Measurements from ENCODE around the gene RABGAP1L. TPM values are rescaled to one million over a fixed set of nuclear protein-coding genes. Genes with fewer than 3 reads are reported as not detected.

RABGAP1L gene
- polyA plus RNA-seq, 1 donor (not counting 4 experiments of a cell fraction or from before 2014, with no cell fraction given), result 24.2 TPM

DNA sequence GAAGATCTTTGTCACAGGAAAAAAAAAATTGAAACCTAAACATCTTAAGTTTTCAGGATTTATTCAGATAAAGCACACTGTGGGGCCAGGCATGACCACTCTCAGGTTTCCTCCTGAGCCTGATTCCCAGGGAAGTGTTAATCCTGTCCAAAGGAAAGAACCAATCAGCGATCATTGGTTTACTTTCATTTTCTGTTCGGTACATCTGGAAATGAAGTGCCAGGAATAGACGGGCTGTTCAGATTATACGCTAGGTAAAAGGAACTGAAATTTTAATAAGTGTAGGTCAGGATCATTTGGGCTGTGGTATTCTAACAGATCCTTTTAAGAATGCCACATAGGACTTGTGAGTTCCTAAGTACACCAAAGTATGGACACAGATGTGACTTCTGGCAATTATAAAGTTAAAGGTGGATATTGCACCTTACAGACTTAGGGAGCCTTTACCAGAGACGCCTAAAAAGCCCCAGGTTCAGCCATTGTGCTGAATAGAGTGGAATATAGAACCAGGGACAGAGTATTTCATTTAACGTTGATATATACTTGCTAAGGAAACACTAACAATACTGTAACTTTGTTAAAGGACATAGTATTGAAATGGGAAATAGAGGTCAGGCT is 831.2 kb downstream of the RABGAP1L start:
- H3K4me2 ChIP-seq (ENCODE audit: control insufficient read depth, extremely low read depth, insufficient read depth, low read depth, low read length), result peak overlapping the region; percentile 72
- FAIRE-seq, result peak; percentile 55

DNA sequence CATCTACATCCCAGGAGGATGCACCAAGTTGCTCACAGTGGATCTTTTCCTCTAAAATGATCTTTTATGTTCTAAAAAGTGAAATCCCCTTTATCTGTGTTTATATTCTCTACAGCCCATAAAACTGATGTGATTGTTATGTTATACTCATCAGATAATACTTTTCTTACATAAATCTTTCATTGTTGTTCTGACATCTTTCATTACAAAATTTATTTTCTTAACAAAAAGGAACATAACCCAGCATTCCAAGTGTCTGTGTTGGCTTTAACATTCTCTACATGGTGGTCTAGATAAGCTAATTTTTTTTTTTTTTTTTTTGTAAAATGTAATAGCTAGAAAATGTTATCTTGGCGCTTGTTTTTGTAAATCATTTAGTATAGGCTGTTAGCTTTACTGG is 832.2 kb downstream of the RABGAP1L start:
- Histone ChIP-seq H2AFZ (ENCODE audit: control insufficient read depth, low read length) (no peak overlapping the region), H3K4me1 (ENCODE audit: control insufficient read depth, extremely low read depth, insufficient read depth, low read length) (peaks cover 9% of the 10 kb centered on the region), H3K9ac (ENCODE audit: control insufficient read depth, extremely low read depth, insufficient read depth, low read length) (no peak overlapping the region), H4K20me1 (ENCODE audit: control insufficient read depth, extremely low read depth, insufficient read depth, low read length) (no peaks in the 10 kb centered on the region), H3K4me3 (ENCODE audit: control insufficient read depth in 2 of 3, extremely low read depth in 1 of 3, insufficient read depth in 2 of 3, low read depth in 1 of 3, low read length in 3 of 3) (no peak overlapping the region), H3K4me2 (ENCODE audit: control insufficient read depth, extremely low read depth, insufficient read depth, low read depth, low read length) (no peak overlapping the region), H3K79me2 (ENCODE audit: control insufficient read depth, insufficient read depth, low read length) (no peaks in the 10 kb centered on the region), H3K36me3 (ENCODE audit: control insufficient read depth in 2 of 2, extremely low read depth in 1 of 2, insufficient read depth in 2 of 2, low read length in 2 of 2) (no peaks in the 10 kb centered on the region), H3K9me3 (ENCODE audit: control insufficient read depth, low read depth, low read length) (no peaks in the 10 kb centered on the region), H3K9me1 (ENCODE audit: control insufficient read depth, extremely low read depth, insufficient read depth, low read length) (peaks cover 3% of the 10 kb centered on the region), H3K27ac (ENCODE audit: control insufficient read depth, insufficient read depth, low read length) (no peak overlapping the region), H3K27me3 (ENCODE audit: control insufficient read depth, extremely low read depth, insufficient read depth, low read length) (no peaks in the 10 kb centered on the region)
- no peak for TF ChIP-seq EZH2 (IDR thresholded peaks at IDR 0.05; ENCODE audit: low read length)
- TF ChIP-seq, protein P1, sequence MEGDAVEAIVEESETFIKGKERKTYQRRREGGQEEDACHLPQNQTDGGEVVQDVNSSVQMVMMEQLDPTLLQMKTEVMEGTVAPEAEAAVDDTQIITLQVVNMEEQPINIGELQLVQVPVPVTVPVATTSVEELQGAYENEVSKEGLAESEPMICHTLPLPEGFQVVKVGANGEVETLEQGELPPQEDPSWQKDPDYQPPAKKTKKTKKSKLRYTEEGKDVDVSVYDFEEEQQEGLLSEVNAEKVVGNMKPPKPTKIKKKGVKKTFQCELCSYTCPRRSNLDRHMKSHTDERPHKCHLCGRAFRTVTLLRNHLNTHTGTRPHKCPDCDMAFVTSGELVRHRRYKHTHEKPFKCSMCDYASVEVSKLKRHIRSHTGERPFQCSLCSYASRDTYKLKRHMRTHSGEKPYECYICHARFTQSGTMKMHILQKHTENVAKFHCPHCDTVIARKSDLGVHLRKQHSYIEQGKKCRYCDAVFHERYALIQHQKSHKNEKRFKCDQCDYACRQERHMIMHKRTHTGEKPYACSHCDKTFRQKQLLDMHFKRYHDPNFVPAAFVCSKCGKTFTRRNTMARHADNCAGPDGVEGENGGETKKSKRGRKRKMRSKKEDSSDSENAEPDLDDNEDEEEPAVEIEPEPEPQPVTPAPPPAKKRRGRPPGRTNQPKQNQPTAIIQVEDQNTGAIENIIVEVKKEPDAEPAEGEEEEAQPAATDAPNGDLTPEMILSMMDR (optimal IDR thresholded peaks at IDR 0.05 in 1 of 3, IDR thresholded peaks at IDR 0.05 in 1 of 3, conservative IDR thresholded peaks at IDR 0.05 in 1 of 3; ENCODE audit: extremely low read depth in 1 of 3, insufficient read depth in 2 of 3, low read length in 3 of 3), result no peak
- DNase-seq (ENCODE audit: low read depth, low spot score), result no peak
- no peak for FAIRE-seq
- dilution Hi-C loops (cut with MboI; ENCODE audit: extremely low pct_ligation_motif_present, low sequenced_read_pairs), result no loop called here

More for the DNA sequence above, 831.2 kb downstream of the RABGAP1L start:
- Histone ChIP-seq H4K20me1 (ENCODE audit: control insufficient read depth, extremely low read depth, insufficient read depth, low read length) (no peaks in the 10 kb centered on the region), H3K9me3 (ENCODE audit: control insufficient read depth, low read depth, low read length) (no peaks in the 10 kb centered on the region), H3K9me1 (ENCODE audit: control insufficient read depth, extremely low read depth, insufficient read depth, low read length) (peaks cover 3% of the 10 kb centered on the region), H3K27ac (ENCODE audit: control insufficient read depth, insufficient read depth, low read length) (peak overlapping the region; percentile 58), H3K4me3 (ENCODE audit: control insufficient read depth in 2 of 3, extremely low read depth in 1 of 3, insufficient read depth in 2 of 3, low read depth in 1 of 3, low read length in 3 of 3) (peak overlapping the region; percentile 37 to 79 (median 58)), H3K36me3 (ENCODE audit: control insufficient read depth in 2 of 2, extremely low read depth in 1 of 2, insufficient read depth in 2 of 2, low read length in 2 of 2) (no peaks in the 10 kb centered on the region), H3K79me2 (ENCODE audit: control insufficient read depth, insufficient read depth, low read length) (no peaks in the 10 kb centered on the region), H3K4me1 (ENCODE audit: control insufficient read depth, extremely low read depth, insufficient read depth, low read length) (peaks cover 6% of the 10 kb centered on the region), H3K9ac (ENCODE audit: control insufficient read depth, extremely low read depth, insufficient read depth, low read length) (peak overlapping the region; percentile 66), H2AFZ (ENCODE audit: control insufficient read depth, low read length) (peak overlapping the region; percentile 83), H3K27me3 (ENCODE audit: control insufficient read depth, extremely low read depth, insufficient read depth, low read length) (no peaks in the 10 kb centered on the region)
- dilution Hi-C loops (cut with MboI; ENCODE audit: extremely low pct_ligation_motif_present, low sequenced_read_pairs), result no loop called here
- no peak for TF ChIP-seq EZH2 (IDR thresholded peaks at IDR 0.05; ENCODE audit: low read length)
- TF ChIP-seq, protein P1 (optimal IDR thresholded peaks at IDR 0.05 in 1 of 3, IDR thresholded peaks at IDR 0.05 in 1 of 3, conservative IDR thresholded peaks at IDR 0.05 in 1 of 3; ENCODE audit: extremely low read depth in 1 of 3, insufficient read depth in 2 of 3, low read length in 3 of 3), result no peak
- no peak for DNase-seq (ENCODE audit: low read depth, low spot score)

Measured in keratinocyte (primary cell).